Progenitor cell of endocrine pancreas (in vitro differentiated cells): ENCODE results near the gene TWNK. TPM values are rescaled to one million over a fixed set of nuclear protein-coding genes. Genes with fewer than 3 reads are reported as not detected.

Experiments
- DNase-seq: peaks from one replicate; pipeline ENCODE4 v3.0.0; 2021; ENCODE audit warnings: low spot score; ENCODE audit not compliant: unreplicated experiment
- H3K27ac Mint-ChIP-seq: 2 replicates; pipeline ENCODE4 v1.8.0; 2021; ENCODE audit warnings: mild to moderate bottlenecking, moderate library complexity, mixed read lengths
- H3K27me3 Mint-ChIP-seq: 2 replicates; pipeline ENCODE4 v1.8.0; 2021; ENCODE audit warnings: mixed read lengths
- H3K36me3 Mint-ChIP-seq: 2 replicates; pipeline ENCODE4 v1.8.0; 2022; ENCODE audit warnings: mixed read lengths; ENCODE audit not compliant: insufficient read depth
- H3K4me1 Mint-ChIP-seq: 2 replicates; pipeline ENCODE4 v1.8.0; 2021; ENCODE audit warnings: low read depth, mixed read lengths
- H3K4me3 Mint-ChIP-seq: 2 replicates; pipeline ENCODE4 v1.8.0; 2021; ENCODE audit warnings: low read depth, mild to moderate bottlenecking, moderate library complexity, mixed read lengths
- H3K9me3 Mint-ChIP-seq: 2 replicates; pipeline ENCODE4 v1.8.0; 2021; ENCODE audit warnings: low read depth, mixed read lengths
- total RNA-seq: library from RNA; stranded (reverse); gene quantifications from 2 replicates; pipeline ENCODE4 v1.2.1, GENCODE V29; 2021
- TF ChIP-seq, protein P1 (sequence below): fragments of 200-600 bp; sonication (generic); IDR thresholded peaks from one replicate; pipeline ENCODE4 v1.5.0; 2021; ENCODE audit warnings: antibody characterized with exemption, mild to moderate bottlenecking; ENCODE audit not compliant: unreplicated experiment

TWNK gene
- total RNA-seq, 1 donor from 2014 or later, result 13.3 TPM

DNA sequence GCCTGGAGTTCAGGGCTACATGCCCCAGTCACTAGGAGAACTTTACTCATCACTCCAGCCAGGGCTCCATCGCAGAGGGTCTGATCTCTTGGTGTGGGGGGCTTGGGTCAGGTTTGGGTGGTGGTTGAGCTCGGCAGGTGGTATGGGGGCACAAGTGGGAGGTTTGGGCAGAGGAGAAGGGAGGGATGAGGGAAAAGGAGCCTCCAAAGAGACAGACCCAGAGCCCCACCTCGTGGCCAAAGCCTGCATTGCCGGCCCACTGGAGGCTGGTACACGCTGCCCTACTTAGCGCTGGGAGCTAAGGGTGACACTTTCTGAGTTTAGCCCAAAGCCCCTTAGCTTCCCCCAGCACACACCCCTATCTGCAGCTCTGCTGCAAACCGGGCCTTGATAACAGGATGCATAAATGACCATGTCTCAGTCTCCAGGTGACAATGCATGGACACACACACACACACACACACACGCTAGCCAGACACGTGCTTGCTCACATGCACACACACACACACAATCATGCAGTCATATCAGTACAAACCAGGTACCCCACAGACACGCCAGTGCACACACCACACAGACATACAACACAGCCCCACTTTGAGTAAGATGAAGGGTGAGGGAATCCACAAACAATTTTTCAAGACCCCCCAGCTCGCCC lies 27.0 kb downstream of the TWNK start:
- H3K4me3 Mint-ChIP-seq, result no peak overlapping the region
- H3K4me1 Mint-ChIP-seq, result peaks cover 11% of the 10 kb centered on the region
- peaks cover 53% of the 10 kb centered on the region for H3K27me3 Mint-ChIP-seq
- H3K36me3 Mint-ChIP-seq, result no peaks in the 10 kb centered on the region
- H3K9me3 Mint-ChIP-seq, result no peaks in the 10 kb centered on the region
- no peak overlapping the region for H3K27ac Mint-ChIP-seq
- TF ChIP-seq, protein P1, sequence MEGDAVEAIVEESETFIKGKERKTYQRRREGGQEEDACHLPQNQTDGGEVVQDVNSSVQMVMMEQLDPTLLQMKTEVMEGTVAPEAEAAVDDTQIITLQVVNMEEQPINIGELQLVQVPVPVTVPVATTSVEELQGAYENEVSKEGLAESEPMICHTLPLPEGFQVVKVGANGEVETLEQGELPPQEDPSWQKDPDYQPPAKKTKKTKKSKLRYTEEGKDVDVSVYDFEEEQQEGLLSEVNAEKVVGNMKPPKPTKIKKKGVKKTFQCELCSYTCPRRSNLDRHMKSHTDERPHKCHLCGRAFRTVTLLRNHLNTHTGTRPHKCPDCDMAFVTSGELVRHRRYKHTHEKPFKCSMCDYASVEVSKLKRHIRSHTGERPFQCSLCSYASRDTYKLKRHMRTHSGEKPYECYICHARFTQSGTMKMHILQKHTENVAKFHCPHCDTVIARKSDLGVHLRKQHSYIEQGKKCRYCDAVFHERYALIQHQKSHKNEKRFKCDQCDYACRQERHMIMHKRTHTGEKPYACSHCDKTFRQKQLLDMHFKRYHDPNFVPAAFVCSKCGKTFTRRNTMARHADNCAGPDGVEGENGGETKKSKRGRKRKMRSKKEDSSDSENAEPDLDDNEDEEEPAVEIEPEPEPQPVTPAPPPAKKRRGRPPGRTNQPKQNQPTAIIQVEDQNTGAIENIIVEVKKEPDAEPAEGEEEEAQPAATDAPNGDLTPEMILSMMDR, result peak; percentile 82
- peak; percentile 75 for DNase-seq

DNA sequence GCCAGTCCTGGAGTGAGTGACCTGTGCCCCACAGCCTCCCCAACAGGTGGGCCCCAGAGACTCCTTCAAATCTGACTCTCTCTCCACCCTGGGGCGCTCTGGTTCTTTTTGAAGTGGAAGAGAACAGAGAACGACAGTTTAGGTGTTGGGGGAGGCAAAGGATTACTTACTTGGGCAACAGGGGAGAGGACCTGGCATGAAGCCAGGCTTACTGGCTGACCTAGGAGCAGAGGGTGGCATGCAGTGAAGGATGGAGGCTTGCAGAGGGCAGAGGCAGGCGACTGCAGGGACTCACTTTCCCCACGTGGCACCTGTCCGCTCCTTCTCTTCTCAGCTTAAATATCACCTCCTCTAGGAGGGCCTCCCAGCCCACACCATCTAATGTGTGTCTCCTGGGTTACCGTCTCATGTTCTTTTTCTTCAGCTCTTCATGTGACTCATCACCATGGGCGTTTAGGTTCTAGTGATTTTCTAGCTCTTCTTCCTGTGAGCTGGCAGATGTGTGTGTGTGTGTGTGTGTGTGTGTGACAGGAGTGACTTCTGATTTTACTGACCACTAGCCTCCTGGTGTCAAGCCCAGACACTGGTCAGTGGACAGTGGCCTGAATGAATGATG lies 27.7 kb downstream of the TWNK start:
- no peak overlapping the region for H3K27ac Mint-ChIP-seq
- peaks cover 57% of the 10 kb centered on the region for H3K27me3 Mint-ChIP-seq
- H3K9me3 Mint-ChIP-seq, result no peaks in the 10 kb centered on the region
- TF ChIP-seq, protein P1, result no peak
- no peaks in the 10 kb centered on the region for H3K36me3 Mint-ChIP-seq
- no peak overlapping the region for H3K4me3 Mint-ChIP-seq
- peaks cover 11% of the 10 kb centered on the region for H3K4me1 Mint-ChIP-seq
- DNase-seq, result no peak

DNA sequence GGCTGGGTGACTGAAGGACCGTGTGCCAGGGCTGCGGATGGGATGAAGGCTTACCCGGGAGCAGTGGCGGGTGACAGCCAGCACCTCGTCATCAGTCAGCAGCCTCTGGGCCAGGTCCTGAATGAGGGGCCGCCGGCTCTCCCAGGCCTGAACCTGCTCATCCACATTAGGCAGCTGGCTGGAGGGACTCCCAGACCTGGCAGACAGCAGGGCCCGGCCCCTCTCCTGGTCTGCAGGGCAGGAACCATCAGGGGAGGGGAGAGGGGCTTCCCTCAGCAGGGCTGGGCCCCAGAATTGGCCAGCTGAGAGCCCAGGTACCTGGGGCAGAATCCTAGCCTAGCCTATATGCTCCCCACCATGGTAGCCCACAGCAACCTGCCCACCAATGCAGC lies 28.2 kb downstream of the TWNK start:
- Mint-ChIP-seq H3K27ac (no peak overlapping the region), H3K4me3 (no peak overlapping the region), H3K27me3 (peaks cover 60% of the 10 kb centered on the region), H3K4me1 (peaks cover 11% of the 10 kb centered on the region), H3K9me3 (no peaks in the 10 kb centered on the region), H3K36me3 (no peaks in the 10 kb centered on the region)
- TF ChIP-seq, protein P1, result no peak
- no peak for DNase-seq

DNA sequence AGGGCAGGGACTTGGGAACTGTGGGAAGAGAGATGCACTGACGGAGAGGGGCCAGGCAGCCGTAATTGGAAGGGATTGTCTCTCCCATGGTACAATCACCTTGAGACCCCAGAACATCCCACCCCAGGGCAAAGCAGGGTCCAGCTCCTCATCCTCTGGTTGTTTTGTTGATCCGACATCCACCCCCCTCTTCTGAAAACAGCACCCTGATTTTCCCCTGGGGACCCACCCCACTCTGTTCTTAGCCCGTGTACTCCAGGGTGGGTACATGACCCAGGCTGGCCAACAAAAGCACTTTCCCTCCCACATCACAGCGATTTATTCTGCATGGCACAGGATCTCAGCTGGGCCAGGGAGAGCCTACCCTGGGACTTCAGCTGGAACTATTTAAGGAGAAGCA lies 29.5 kb downstream of the TWNK start:
- H3K27me3 Mint-ChIP-seq, result peaks cover 73% of the 10 kb centered on the region
- TF ChIP-seq, protein P1, result no peak
- H3K36me3 Mint-ChIP-seq, result no peaks in the 10 kb centered on the region
- H3K4me3 Mint-ChIP-seq, result no peak overlapping the region
- H3K27ac Mint-ChIP-seq, result no peak overlapping the region
- H3K9me3 Mint-ChIP-seq, result no peaks in the 10 kb centered on the region
- DNase-seq, result no peak
- H3K4me1 Mint-ChIP-seq, result peaks cover 11% of the 10 kb centered on the region

DNA sequence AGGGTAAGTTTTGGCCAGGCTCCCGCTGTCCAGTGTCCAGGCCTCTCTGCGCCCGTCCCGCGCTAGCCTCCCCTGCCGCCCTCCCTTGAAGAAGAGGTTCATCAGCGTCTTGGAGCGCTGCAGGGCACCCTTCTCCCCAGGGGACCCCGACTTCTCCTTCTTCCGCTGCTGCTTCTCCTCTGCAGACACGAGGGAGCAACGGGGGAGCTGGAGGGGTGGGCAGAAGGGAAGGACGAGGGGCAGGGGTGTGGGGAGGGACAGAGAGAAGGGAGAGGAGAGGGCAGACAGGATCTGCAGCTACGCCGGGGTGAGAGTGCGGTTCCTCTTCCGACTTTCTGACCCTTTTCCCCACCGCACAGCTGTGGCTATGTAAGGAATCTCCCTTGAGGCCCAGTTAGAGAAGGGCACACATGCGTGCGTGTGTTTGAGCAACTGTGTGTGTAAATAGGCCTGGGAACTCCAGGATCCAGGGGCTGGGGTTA lies 30.8 kb downstream of the TWNK start:
- no peaks in the 10 kb centered on the region for H3K9me3 Mint-ChIP-seq
- DNase-seq, result no peak
- no peak overlapping the region for H3K4me3 Mint-ChIP-seq
- H3K27ac Mint-ChIP-seq, result no peak overlapping the region
- H3K36me3 Mint-ChIP-seq, result no peaks in the 10 kb centered on the region
- TF ChIP-seq, protein P1, result no peak
- peaks cover 74% of the 10 kb centered on the region for H3K27me3 Mint-ChIP-seq
- peaks cover 7% of the 10 kb centered on the region for H3K4me1 Mint-ChIP-seq
